ENCODE measurements around the gene ASPDH. TPM values are rescaled to one million over a fixed set of nuclear protein-coding genes. Genes with fewer than 3 reads are reported as not detected.

The ASPDH gene
- total and polyA plus RNA-seq, 2 donors = 0.50 to 0.57 TPM

GRCh38 chr19:50495020-50495531 is 18.6 kb downstream of the ASPDH start:
- H3K4me3 ChIP-seq (ENCODE audit: low read length in 2 of 2) = no peak overlapping the region
- DNase-seq (ENCODE audit: low read depth in 6 of 9, low spot score in 9 of 9) = no peak
- 97% methylated on average over 5 of the region's 5 CpGs for WGBS
- no peaks in the 10 kb centered on the region for H3K36me3 ChIP-seq (ENCODE audit: control insufficient read depth in 2 of 2, insufficient read depth in 2 of 2, low read length in 1 of 2)
- no peaks in the 10 kb centered on the region for H3K4me1 ChIP-seq (ENCODE audit: control insufficient read depth in 2 of 2, insufficient read depth in 2 of 2, low read length in 2 of 2)
- H3K9me3 ChIP-seq (ENCODE audit: control insufficient read depth in 2 of 2, insufficient read depth in 1 of 2, low read length in 1 of 2) = no peaks in the 10 kb centered on the region
- H3K27ac ChIP-seq (ENCODE audit: low read depth in 1 of 2, low read length in 1 of 2) = no peak overlapping the region
- peaks cover 0 to 47% of the 10 kb centered on the region in 2 donors for H3K27me3 ChIP-seq (ENCODE audit: control insufficient read depth in 2 of 2, insufficient read depth in 1 of 2, low read length in 1 of 2)

DNA sequence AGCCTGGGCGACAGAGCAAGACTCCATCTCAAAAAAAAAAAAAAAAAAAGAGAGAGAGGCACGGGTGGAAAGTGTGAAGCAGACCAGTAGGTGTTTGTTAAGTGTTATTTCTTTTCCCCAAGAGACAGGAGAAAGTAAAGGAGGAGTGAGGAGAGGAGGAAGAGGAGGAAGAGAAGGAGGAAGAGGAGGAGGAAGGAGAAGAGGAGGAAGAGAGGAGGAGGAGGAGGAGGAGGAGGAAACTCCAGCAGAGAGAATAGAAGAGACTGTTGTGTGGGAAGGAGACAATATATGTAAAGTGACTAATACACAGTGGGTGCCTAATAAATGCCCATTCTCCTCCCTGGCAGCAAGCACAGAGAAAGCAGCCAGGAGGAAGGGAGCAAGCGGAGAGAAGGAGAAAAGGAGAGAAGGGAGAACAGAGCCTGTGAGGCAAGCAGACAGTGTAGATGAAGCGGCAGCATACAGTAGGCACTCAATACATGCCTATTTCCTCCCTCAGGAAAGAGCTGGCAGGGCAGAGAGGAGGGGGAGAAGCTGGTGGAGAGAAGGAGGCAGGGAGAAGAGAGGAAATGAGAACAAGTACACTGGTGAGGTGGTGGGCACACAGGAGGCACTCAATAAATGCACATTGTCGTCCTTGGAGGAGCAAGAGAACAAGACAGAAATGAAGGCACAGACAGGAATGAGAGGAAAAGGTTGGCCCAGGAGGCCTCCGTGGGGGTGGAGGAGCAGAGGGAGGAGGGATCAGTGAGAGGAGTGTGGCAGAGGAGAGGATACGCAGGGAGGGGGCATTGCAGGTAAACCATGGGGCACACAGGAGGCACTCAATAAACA is 19.3 kb downstream of the ASPDH start:
- no peak for DNase-seq (ENCODE audit: low read depth in 6 of 9, low spot score in 9 of 9)
- Histone ChIP-seq H3K27me3 (ENCODE audit: control insufficient read depth in 2 of 2, insufficient read depth in 1 of 2, low read length in 1 of 2) (peaks cover 0 to 45% of the 10 kb centered on the region in 2 donors), H3K4me3 (ENCODE audit: low read length in 2 of 2) (no peak overlapping the region), H3K9me3 (ENCODE audit: control insufficient read depth in 2 of 2, insufficient read depth in 1 of 2, low read length in 1 of 2) (no peaks in the 10 kb centered on the region), H3K27ac (ENCODE audit: low read depth in 1 of 2, low read length in 1 of 2) (no peak overlapping the region), H3K36me3 (ENCODE audit: control insufficient read depth in 2 of 2, insufficient read depth in 2 of 2, low read length in 1 of 2) (no peaks in the 10 kb centered on the region), H3K4me1 (ENCODE audit: control insufficient read depth in 2 of 2, insufficient read depth in 2 of 2, low read length in 2 of 2) (no peaks in the 10 kb centered on the region)
- 84% methylated on average over 7 of the region's 7 CpGs for WGBS

DNA sequence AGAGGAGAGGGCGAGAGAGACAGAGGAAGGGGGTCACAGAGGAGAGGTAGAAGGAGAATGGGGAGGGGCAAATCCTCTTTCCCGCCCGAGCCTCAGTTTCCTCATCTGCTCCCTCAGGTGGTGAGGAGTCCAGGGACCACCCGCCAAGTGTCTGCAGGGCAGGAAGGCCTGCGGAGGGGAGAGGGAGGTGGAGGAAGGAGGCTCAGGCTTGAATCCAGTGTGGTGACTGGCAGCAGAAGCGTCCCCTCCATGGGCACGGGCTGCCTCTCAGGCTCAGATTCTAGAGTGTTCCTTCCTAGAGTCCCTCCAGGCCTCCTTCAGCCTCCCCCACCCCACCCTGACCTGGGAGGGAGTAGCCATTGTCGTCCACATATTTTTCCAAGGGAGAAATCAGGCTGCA is 20.5 kb downstream of the ASPDH start:
- DNase-seq (ENCODE audit: low read depth in 6 of 9, low spot score in 9 of 9) = no peak
- Histone ChIP-seq H3K36me3 (ENCODE audit: control insufficient read depth in 2 of 2, insufficient read depth in 2 of 2, low read length in 1 of 2) (no peaks in the 10 kb centered on the region), H3K4me3 (ENCODE audit: low read length in 2 of 2) (no peak overlapping the region), H3K9me3 (ENCODE audit: control insufficient read depth in 2 of 2, insufficient read depth in 1 of 2, low read length in 1 of 2) (no peaks in the 10 kb centered on the region), H3K4me1 (ENCODE audit: control insufficient read depth in 2 of 2, insufficient read depth in 2 of 2, low read length in 2 of 2) (no peaks in the 10 kb centered on the region), H3K27ac (ENCODE audit: low read depth in 1 of 2, low read length in 1 of 2) (no peak overlapping the region), H3K27me3 (ENCODE audit: control insufficient read depth in 2 of 2, insufficient read depth in 1 of 2, low read length in 1 of 2) (peaks cover 0 to 49% of the 10 kb centered on the region in 2 donors)
- WGBS = 85% methylated on average over 8 of the region's 8 CpGs

- H3K36me3 ChIP-seq (ENCODE audit: control insufficient read depth in 2 of 2, insufficient read depth in 2 of 2, low read length in 1 of 2) = no peaks in the 10 kb centered on the region
- H3K4me1 ChIP-seq (ENCODE audit: control insufficient read depth in 2 of 2, insufficient read depth in 2 of 2, low read length in 2 of 2) = no peaks in the 10 kb centered on the region
- 10% methylated on average over 9 of the region's 12 CpGs for WGBS
- peaks cover 0 to 49% of the 10 kb centered on the region in 2 donors for H3K27me3 ChIP-seq (ENCODE audit: control insufficient read depth in 2 of 2, insufficient read depth in 1 of 2, low read length in 1 of 2)
- no peaks in the 10 kb centered on the region for H3K9me3 ChIP-seq (ENCODE audit: control insufficient read depth in 2 of 2, insufficient read depth in 1 of 2, low read length in 1 of 2)
- no peak overlapping the region for H3K4me3 ChIP-seq (ENCODE audit: low read length in 2 of 2)
- no peak for DNase-seq (ENCODE audit: low read depth in 6 of 9, low spot score in 9 of 9)
- no peak overlapping the region for H3K27ac ChIP-seq (ENCODE audit: low read depth in 1 of 2, low read length in 1 of 2)
Observed at GRCh38 chr19:50492303-50493052, 21.2 kb downstream of the ASPDH start.

DNA sequence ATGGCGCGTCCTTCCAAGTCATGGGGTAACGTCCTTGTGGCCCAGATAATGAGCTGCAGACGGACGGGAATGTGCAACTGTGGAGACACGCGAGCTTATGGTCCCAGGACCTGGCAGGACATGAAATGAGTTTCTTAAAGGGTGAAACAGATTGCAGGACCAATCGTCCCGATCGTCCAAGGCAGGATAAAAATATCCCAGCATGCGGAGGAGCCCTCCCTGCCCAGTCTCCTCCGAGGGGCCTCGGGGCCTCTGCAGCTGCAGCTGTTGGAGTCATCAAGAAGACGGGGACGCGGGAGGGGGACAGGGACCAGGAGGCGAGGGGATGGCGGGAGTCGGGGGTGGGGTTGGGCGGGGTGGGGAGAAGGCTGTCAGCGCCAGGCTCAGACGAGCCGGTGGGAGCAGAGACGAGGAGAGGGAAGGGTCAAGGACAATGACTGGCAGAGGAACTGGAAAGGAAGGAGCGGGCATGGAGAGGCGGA is 22.7 kb downstream of the ASPDH start:
- Histone ChIP-seq H3K9me3 (ENCODE audit: control insufficient read depth in 2 of 2, insufficient read depth in 1 of 2, low read length in 1 of 2) (peaks cover 0 to 11% of the 10 kb centered on the region in 2 donors), H3K27ac (ENCODE audit: low read depth in 1 of 2, low read length in 1 of 2) (no peak overlapping the region), H3K4me1 (ENCODE audit: control insufficient read depth in 2 of 2, insufficient read depth in 2 of 2, low read length in 2 of 2) (no peaks in the 10 kb centered on the region), H3K36me3 (ENCODE audit: control insufficient read depth in 2 of 2, insufficient read depth in 2 of 2, low read length in 1 of 2) (no peaks in the 10 kb centered on the region), H3K4me3 (ENCODE audit: low read length in 2 of 2) (no peak overlapping the region), H3K27me3 (ENCODE audit: control insufficient read depth in 2 of 2, insufficient read depth in 1 of 2, low read length in 1 of 2) (peaks cover 0 to 50% of the 10 kb centered on the region in 2 donors)
- WGBS = 66% methylated on average over 26 of the region's 26 CpGs
- DNase-seq (ENCODE audit: low read depth in 6 of 9, low spot score in 9 of 9) = no peak

- no peak overlapping the region for H3K4me3 ChIP-seq (ENCODE audit: low read length in 2 of 2)
- no peak for DNase-seq (ENCODE audit: low read depth in 6 of 9, low spot score in 9 of 9)
- H3K36me3 ChIP-seq (ENCODE audit: control insufficient read depth in 2 of 2, insufficient read depth in 2 of 2, low read length in 1 of 2) = no peaks in the 10 kb centered on the region
- H3K27ac ChIP-seq (ENCODE audit: low read depth in 1 of 2, low read length in 1 of 2) = no peak overlapping the region
- peaks cover 0 to 13% of the 10 kb centered on the region in 2 donors for H3K9me3 ChIP-seq (ENCODE audit: control insufficient read depth in 2 of 2, insufficient read depth in 1 of 2, low read length in 1 of 2)
- H3K27me3 ChIP-seq (ENCODE audit: control insufficient read depth in 2 of 2, insufficient read depth in 1 of 2, low read length in 1 of 2) = peaks cover 0 to 50% of the 10 kb centered on the region in 2 donors
- H3K4me1 ChIP-seq (ENCODE audit: control insufficient read depth in 2 of 2, insufficient read depth in 2 of 2, low read length in 2 of 2) = no peaks in the 10 kb centered on the region
- 98% methylated on average over 18 of the region's 18 CpGs for WGBS
Observed at GRCh38 chr19:50490411-50490811, 23.3 kb downstream of the ASPDH start.

- DNase-seq (ENCODE audit: low read depth in 6 of 9, low spot score in 9 of 9) = no peak
- Histone ChIP-seq H3K36me3 (ENCODE audit: control insufficient read depth in 2 of 2, insufficient read depth in 2 of 2, low read length in 1 of 2) (no peaks in the 10 kb centered on the region), H3K4me3 (ENCODE audit: low read length in 2 of 2) (no peak overlapping the region), H3K9me3 (ENCODE audit: control insufficient read depth in 2 of 2, insufficient read depth in 1 of 2, low read length in 1 of 2) (peaks cover 0 to 13% of the 10 kb centered on the region in 2 donors), H3K27me3 (ENCODE audit: control insufficient read depth in 2 of 2, insufficient read depth in 1 of 2, low read length in 1 of 2) (peaks cover 0 to 50% of the 10 kb centered on the region in 2 donors), H3K4me1 (ENCODE audit: control insufficient read depth in 2 of 2, insufficient read depth in 2 of 2, low read length in 2 of 2) (no peaks in the 10 kb centered on the region), H3K27ac (ENCODE audit: low read depth in 1 of 2, low read length in 1 of 2) (no peak overlapping the region)
- WGBS = 89% methylated on average over 24 of the region's 24 CpGs
Observed at GRCh38 chr19:50489461-50490011, 24.2 kb downstream of the ASPDH start.

DNA sequence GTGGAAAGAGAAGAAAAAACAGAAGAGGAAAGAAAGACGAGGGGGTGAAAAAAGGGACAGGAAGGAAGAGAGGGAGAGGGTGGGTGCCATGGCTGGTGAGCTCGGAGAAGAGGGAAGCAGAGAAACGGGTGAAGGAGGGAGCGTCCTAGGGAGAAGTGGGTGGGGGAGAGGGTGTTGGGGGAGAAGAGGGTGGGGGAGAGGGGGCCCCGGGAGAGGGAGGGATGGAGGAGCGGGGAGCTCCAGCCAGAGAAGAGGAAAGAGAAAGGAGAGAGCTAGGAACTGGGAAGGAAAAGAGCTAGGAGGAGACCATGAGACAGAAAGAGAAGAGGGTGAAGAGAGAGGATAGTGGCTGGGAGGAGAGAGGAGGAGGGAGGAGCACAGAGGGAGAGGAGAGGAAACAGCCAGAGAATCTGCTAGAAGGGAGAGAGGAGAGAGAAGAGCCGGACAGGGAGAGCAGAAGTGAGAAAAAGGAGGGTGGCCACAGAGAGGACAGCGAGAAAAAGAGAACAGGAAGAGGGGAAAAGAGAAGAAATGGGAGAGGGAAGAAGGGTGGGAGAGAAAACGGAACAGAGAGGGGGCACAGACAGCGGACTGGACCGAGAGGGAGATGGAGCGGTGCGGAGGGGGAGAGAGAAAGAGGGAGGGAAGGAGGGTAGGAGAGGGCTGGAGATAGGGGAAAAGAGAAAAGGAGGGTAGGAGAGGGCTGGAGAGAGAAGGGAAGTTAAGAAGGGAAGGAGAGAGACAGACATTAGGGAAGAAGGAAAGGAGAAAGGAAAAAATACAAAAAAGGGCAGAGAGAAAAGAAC is 25.1 kb downstream of the ASPDH start:
- H3K9me3 ChIP-seq (ENCODE audit: control insufficient read depth in 2 of 2, insufficient read depth in 1 of 2, low read length in 1 of 2) = peaks cover 0 to 13% of the 10 kb centered on the region in 2 donors
- no peaks in the 10 kb centered on the region for H3K36me3 ChIP-seq (ENCODE audit: control insufficient read depth in 2 of 2, insufficient read depth in 2 of 2, low read length in 1 of 2)
- H3K27me3 ChIP-seq (ENCODE audit: control insufficient read depth in 2 of 2, insufficient read depth in 1 of 2, low read length in 1 of 2) = peaks cover 0 to 50% of the 10 kb centered on the region in 2 donors
- DNase-seq (ENCODE audit: low read depth in 6 of 9, low spot score in 9 of 9) = no peak
- no peak overlapping the region for H3K4me3 ChIP-seq (ENCODE audit: low read length in 2 of 2)
- no peaks in the 10 kb centered on the region for H3K4me1 ChIP-seq (ENCODE audit: control insufficient read depth in 2 of 2, insufficient read depth in 2 of 2, low read length in 2 of 2)
- H3K27ac ChIP-seq (ENCODE audit: low read depth in 1 of 2, low read length in 1 of 2) = no peak overlapping the region
- 49% methylated on average over 13 of the region's 13 CpGs for WGBS
